HG03135 (cell line): ENCODE measurements around the gene NOX3.
"Not testable (repeated sequence)": the region's sequence is repeated elsewhere in the genome, so short reads cannot be mapped to it uniquely, and the experiment has no call there.

ENCODE experiments used
- ATAC-seq: cut with Tn5 transposase; IDR thresholded peaks from one replicate; pipeline ENCODE4 v1.9.1; 2021; ENCODE audit warnings: mild to moderate bottlenecking, moderate library complexity; ENCODE audit not compliant: unreplicated experiment

Gene NOX3

DNA sequence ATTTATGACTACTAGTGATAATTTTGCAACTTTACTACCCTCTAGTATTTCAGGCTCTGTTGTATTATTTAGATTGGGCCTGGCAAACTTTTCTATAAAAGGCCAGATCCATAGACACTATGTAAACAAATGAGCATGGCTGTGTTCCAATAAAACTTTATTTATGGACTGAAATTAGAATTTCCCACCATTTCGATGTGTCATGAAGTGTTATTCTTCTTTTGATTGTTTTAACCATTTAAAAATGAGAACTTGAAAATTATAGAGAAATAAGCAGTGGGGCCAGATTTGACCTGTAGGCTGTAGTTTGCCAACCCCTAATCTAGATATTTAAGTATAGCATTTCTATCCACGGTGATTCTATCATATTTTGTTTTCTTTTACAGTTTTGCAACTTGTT is 79.8 kb downstream of the NOX3 start:
- ATAC-seq, result no peak

DNA sequence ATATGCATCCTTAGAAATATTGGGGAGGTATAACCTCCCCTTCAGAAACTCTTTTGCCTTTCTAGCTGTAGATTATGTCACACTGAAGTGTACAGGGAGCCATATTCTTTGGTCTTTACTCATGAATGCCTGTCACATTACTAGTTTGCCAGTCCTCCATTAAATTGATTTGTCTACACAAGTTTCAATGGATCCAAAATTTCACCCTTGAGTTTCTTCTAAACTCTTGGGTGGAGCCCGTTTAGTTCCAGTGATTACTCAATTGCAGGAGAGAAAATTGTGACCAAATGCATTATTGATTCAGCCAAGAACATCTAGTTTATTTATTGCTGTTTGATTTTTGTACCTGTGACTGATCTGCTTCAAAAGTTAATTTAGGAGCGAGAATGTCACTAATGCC is 81.0 kb downstream of the NOX3 start:
- ATAC-seq, result no peak

DNA sequence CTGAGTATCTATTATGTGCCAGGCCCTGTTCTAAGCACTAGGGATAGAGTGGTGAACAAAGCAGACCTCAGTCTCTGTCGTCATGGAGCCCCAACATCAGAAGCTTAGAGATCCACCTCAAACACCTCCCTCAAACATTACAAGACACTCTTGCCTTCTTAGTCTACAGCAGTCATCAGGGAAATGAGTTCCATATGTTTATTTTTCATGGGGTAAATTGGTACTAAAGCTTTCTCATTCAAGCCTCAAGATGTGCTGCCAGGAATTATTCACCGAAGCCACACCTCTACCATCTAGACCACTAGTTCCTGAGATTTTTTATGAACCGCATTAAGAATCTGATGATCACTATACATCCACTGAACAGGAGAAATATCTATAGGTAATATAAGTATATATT is 82.4 kb downstream of the NOX3 start:
- no peak for ATAC-seq

DNA sequence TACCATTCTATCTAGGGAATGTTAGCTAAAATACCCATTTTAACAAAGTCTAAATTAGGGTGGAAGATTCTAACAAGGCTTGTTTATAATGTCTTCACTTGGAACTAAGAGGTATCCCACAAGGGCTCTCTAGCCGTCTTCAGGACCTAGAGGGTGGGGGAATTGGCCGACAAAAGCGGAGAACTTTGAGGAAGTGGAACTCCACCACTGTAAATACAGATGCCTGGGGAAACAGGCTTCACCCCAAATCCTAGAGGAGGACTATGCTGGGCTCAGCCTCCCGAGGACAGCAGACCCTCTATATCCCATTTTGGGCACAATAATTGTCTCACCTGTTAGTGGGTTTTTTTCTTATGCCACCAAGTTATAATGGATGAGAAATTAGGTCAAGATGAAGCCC is 83.4 kb downstream of the NOX3 start:
- ATAC-seq, result no peak

DNA sequence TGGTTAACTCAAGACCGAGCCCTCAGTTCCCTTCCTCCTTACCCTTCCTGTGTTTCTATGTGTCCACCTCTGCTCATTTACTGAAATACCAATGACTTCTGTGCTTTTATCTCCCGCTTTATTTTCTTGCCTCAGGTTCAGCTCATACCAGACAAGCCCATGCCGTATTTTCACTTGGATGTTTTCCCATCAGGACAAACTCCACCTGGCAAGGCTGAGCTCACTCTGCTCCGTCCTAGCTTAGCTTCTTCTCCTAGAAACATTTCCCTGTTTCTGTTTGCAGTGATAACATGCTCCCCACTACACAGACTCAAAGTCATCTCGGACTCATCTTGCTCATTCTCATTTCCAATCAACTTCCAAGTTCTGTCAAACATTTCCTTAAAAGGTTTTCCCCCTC is 84.4 kb downstream of the NOX3 start:
- ATAC-seq, result no peak

DNA sequence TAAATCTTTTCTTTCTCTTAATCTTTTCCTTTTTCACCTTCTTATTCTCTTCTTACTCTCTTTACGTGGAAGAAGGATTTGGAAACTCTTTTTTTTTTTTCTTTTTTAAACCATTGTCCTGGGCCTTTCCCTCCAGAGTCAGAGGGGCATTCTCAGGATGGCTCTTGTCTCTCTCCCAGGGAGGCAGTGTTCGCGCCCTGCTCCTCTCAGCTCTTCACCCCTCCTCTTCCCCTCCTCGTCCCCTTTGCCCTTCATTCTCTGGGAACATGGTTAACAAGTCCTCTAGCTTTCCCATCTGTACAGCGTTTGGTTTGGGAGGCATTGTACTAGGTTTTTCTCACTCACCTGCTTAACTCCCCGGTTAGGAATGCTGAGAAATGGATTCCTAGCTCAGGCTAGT is 89.3 kb downstream of the NOX3 start:
- ATAC-seq, result no peak

DNA sequence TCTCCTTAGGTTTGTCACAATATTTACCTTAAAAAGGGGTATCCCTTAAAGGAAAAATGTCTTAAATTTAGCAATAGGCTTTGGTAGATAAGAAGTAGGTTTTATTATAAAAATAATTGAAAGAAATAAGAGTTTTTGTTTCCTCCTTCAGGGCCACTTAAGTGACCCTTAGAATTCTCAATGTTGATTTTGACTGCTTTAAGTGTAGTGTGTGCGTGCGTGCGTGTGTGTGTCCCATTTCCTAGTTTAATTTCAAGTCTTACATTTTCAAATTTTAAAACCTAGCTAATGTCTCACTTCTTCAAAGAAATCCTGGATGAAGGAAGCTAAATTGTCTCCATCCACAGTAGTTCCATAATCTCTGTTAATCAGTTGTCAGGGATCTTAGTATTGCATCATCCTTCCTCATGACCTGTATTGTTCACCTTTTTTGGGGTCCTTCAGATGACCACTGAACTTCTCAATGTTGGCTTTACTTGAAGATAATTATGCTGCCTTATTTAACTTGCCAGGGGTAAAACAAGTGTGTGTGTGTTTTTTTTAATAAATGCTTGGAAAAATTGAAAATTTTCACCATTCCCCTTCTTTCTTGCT is 90.7 kb downstream of the NOX3 start:
- ATAC-seq, result no peak

DNA sequence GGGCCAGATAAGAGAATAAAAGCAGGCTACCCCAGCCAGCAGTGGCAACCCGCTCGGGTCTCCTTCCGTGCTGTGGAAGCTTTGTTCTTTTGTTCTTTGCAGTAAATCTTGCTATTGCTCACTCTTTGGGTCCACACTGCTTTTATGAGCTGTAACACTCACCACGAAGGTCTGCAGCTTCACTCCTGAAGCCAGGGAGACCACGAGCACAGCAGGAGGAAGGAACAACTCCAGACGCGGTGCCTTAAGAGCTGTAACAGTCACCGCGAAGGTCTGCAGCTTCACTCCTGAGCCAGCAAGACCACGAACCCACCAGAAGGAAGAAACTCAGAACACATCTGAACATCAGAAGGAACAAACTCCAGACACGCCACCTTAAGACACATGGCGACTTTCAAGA is 91.6 kb downstream of the NOX3 start:
- ATAC-seq, result not testable (repeated sequence)

DNA sequence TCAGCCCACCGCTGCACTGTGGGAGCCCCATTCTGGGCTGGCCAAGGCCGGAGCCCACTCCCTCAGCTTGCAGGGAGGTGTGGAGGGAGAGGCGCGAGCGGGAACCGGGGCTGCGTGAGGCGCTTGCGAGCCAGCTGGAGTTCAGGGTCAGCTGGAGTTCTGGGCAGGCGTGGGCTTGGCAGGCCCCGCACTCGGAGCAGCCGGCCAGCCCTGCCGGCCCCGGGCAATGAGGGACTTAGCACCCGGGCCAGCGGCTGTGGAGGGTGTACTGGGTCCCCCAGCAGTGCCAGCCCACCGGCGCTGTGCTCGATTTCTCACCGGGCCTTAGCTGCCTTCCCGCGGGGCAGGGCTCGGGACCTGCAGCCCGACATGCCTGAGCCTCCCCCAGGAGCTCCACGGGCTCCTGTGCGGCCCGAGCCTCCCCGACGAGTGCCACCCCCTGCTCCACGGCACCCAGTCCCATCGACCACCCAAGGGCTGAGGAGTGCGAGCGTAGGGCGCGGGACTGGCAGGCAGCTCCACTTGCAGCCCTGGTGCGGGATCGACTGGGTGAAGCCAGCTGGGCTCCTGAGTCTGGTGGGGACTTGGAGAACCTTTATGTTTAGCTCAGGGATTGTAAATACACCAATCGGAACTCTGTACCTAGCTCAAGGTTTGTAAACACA is 92.5 kb downstream of the NOX3 start:
- ATAC-seq, result not testable (repeated sequence)

DNA sequence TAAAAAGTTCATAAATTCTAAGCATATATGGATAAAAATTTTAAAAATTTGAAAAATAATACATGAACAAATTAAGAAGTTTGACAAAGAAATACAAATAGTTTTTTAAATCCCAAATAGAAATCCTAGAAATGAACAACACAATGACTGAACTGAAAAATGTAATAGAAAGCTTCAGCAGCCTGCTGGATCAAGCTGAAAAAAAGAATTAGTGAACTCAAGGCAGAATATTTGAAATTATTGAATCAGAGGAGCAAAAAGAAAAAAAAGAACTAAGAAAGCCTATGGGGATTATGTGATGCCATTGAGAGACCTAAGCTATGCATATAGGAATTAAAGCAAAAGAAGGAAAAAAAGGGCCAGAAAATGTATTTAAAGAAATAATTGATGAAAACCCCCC is 101.5 kb downstream of the NOX3 start:
- no peak for ATAC-seq

DNA sequence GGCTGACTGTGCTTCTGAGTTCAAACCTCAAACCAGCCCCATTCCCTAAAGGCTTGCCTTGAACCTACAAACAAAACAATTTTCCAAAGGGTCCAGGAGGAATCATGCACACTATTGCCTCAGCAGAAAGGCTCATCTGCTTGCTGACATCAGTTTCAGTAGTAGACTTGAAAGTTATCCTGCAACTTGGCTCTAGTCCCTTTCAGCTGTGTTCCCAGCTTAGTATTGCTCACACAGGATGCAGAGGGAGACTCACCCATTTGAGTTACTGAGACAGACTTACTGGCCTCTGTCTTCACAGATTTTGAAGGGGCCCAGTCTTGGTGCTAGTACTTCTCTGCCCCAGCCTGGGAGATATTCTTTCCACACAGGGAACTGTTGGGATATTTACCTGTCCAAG is 102.8 kb downstream of the NOX3 start:
- no peak for ATAC-seq

DNA sequence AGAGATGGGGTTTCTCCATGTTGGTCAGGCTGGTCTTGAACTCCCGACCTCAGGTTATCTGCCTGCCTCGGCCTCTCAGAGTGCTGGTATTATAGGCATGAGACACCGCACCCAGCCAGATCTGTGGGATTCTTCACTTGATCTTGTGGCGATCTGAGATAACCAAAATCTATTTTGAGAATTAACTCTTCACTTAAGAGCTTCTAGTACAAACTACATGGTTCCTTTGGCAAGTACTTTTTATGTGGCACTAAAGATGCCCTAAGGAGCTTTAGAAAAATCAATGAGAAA is 103.6 kb downstream of the NOX3 start:
- no peak for ATAC-seq

DNA sequence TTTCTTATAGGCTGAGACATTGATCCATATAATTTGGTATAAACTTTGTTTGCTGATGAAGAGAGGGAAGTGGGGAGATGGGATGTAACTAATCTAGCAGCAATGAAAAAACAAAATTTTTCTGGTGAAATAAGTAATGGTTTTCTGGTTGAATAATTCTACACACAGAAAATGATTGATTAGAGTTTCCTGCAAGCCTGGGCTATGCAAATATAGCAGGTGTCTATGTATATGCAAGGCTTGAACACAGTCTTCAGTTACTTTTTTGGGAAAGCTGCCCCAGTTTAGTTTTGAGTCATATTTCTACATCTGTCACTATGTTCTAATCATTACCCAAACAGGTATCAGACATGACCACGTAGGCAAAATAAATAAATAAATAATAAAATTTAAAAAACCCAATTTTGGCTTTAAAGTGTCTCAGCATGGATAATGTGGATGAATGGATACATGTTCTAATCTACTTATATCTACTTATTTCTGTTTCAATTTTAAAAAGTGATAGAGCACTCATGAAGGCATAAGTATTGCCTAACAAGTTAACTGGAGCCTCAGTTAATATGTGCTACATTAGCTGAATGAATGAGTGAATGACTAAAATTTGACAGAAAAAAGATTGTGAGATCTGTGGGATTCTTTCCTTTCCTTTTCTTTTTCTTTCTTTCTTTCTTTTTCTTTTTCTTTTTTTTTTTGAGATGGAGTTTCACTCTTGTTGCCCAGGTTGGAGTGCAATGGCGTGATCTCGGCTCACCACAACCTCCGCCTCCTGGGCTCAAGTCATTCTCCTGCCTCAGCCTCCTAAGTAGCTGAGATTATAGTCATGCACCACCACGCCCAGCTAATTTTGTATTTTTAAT is 104.1 kb downstream of the NOX3 start:
- ATAC-seq, result peak; percentile 97

DNA sequence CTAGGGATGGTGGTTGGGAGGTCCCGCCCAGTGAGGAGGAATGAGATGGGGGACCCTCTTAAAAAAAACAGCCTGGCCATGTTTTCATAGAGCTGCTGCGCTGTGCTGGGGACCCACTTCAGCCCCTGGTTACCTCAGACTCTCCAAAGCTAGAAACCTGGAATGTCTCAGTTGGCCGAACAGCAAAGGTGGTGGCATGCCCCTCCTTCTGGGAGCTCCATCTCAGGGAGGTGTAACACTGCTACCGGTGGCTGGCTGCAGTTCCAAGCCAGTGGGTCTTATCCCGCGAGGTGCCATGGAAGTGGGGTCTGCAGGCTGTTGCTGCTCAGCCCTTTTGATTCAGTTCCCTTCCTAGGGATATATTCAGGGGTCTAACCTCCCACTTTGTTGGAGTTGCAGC is 105.7 kb downstream of the NOX3 start:
- no peak for ATAC-seq

DNA sequence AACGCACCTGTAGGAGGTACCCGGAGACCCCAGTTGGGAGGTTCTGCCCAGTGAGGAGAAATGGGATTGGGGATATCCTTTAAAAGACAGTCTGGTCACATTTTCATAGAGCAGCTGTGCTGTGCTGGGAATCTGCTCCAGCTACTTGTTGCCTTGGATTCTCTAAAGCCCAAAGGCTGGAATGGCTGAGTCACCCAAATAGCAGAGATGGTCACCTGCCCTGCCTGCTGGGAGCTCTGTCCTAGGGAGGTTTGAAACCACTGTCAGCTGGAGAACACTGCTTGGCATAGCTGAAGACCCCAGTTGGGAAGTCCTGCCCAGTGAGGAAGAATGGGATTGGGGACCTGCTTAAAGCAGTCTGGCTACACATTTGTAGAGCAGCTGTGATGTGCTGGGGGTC is 106.5 kb downstream of the NOX3 start:
- ATAC-seq, result no peak

DNA sequence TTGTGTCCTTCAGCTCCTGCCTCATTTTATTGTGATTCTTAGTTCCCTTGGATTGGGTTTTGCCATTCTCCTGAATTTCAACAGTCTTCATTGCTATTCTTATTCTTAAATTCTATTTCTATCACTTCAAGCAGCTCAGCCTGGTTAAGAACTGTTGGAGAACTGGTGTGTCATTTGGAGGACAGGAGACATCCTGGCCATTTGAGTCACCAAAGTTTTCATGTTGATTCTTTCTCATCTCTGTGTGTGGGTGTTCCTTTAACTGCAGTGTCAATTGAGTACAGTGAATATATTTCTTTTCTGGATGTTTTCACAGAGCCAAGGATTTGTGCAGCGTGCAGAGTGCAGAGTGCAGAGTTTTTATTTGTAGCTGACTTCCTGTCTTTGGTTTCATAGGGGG is 107.8 kb downstream of the NOX3 start:
- ATAC-seq, result no peak

DNA sequence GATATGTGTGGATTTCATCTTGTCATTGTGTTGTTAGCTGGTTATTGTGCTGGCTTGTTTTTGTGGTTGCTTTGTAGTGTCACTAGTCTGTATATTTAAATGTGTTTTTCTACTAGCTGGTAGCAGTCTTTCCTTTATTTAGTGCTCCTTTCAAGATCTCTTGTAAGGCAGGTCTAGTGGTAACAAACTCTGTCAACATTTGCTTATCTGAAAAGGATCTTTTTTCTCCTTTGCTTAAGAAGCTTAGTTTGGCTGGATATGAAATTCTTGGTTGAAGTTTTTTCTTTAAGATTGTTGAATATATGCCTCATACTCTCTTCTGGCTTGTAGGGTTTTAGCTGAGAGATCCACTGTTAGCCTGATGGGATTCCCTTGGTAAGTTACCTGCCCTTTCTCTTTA is 108.7 kb downstream of the NOX3 start:
- ATAC-seq, result no peak
